HG03108 (cell line): ENCODE measurements around the gene SH3PXD2A.
"Not testable (repeated sequence)": the region's sequence is repeated elsewhere in the genome, so short reads cannot be mapped to it uniquely, and the experiment has no call there.

Source experiments
- ATAC-seq: cut with Tn5 transposase; IDR thresholded peaks from one replicate; pipeline ENCODE4 v1.9.1; 2021; ENCODE audit warnings: moderate library complexity; ENCODE audit not compliant: unreplicated experiment

Gene SH3PXD2A

DNA sequence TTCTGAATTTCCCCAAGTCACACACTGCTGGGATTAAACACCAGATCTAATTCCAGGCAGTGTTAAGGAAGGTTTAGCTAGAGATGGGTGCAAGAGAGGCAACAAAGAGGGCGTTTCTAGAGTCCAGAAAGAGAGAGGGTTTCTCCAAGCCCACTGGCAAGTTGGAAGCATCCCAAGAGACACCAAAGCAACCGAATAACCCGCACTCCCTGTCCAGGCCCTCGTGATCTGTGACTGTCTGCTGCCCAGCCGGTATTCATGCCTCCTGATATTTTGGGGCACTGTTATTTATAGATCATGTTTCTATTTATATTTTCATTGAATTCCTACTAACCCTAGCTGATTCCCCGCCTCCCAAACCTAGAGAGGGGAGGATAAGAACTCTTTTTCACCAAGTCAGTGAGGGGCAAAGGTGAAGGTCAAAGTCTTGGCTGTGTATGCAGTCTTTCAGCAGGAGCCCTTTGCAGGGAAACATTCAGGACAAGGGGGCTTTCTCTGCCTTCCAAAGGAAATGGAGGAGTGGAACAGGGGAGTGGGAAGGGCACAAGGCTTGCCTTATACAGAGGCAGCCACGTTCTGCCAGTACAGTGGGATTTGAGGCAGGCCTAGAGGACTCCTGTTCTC, 103.6 kb downstream of the SH3PXD2A start:
- no peak for ATAC-seq

DNA sequence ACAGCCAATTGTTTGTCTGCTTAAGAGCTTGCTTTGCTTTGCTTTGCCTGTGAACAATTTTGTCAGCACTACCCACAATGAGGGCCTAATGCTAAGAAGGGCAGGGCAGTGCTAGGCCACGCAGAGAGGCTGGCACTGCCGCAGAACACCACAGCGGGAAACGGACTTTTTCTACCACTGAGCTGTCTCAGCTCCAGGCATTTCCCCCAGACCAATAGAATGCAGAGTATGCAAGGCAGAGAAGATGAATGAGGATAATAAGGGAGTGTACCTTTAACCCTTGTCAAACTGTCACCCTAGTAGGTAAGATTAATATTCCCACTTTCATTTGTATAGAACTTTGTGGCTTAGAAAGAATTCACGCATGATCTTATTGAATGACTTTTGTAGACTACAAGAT, 104.5 kb downstream of the SH3PXD2A start:
- ATAC-seq: no peak

- ATAC-seq: no peak
Observed at GRCh38 chr10:103749779-103750178, 105.6 kb downstream of the SH3PXD2A start.

GRCh38 chr10:103748020-103748419, 107.4 kb downstream of the SH3PXD2A start:
- ATAC-seq: no peak

DNA sequence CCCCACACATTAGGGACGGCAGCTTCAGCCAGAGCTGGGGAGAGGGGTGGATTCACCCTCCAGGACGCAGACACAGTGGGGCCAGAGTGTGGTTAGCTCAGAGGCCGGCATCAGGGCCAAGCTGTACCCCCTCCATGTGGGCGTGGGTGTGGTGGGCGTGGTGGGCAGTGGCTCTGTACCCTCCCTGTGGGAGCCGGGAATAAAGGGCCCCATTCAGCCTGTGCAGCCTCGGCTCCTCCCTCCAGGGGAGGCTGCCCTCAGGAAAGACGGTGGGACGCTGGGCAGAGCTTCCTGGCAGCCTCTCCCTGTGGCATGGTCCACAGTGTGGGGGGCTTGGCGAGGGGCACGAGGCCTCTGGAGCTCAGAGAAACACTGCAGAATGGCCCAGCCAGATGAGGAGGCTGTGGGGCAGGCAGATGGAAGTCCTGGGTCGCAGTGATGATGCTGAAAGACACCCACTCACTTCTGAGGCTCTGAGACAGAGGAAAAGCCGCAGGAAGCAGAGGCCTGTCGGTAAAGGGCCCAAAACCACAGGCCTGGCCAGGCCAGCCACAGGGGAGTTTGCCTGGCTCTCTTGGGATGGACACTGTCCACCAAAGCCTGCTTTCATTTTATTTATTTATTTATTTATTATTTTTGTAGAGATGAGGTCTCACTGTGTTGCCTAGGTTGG, 108.0 kb downstream of the SH3PXD2A start:
- no peak for ATAC-seq

GRCh38 chr10:103746598-103746997, 108.8 kb downstream of the SH3PXD2A start:
- ATAC-seq: no peak

DNA sequence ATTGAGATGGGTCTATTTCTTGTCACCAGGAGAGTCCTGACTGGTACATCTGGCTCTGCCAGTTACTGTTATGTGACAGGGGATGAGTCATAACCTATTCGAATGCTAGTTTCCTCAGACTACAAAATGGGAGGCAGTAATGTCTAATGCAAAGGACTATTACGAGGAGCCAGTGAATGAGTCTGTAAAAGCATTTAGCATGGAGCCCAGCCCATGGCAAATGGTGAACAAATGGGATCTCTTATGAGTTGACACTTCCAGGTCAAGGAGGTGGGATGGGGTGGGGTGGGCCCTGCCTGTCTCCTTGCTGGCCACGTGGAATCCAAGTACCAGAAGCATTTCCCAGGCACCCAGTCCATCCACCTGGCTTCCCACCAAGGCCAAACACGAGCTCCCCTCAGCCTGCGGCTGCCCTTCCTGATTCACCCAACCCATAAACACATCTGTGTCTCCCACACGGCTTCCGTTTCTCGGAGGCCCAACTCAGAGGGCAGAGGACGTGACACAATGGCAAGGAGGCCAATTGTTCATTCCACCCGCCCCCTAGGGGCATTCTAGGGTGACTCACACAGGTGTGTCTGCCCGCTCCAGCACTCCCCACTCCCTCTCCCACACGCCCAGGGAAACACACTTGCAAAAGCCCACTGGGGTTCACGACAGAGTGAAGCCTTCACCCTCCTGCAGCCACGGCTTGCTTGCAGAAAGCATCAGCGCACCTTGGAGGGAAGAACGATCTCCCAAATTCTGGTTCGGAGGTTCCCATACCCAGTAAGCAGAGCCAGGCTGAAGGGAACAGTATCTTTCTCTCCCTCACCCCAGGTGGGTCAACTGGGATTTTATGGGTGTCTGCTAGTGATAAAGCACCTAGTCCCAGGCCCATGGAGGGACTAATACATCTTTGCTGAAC, 109.8 kb downstream of the SH3PXD2A start:
- no peak for ATAC-seq

GRCh38 chr10:103742824-103743223, 112.6 kb downstream of the SH3PXD2A start:
- no peak for ATAC-seq

GRCh38 chr10:103740611-103741010, 114.8 kb downstream of the SH3PXD2A start:
- no peak for ATAC-seq

DNA sequence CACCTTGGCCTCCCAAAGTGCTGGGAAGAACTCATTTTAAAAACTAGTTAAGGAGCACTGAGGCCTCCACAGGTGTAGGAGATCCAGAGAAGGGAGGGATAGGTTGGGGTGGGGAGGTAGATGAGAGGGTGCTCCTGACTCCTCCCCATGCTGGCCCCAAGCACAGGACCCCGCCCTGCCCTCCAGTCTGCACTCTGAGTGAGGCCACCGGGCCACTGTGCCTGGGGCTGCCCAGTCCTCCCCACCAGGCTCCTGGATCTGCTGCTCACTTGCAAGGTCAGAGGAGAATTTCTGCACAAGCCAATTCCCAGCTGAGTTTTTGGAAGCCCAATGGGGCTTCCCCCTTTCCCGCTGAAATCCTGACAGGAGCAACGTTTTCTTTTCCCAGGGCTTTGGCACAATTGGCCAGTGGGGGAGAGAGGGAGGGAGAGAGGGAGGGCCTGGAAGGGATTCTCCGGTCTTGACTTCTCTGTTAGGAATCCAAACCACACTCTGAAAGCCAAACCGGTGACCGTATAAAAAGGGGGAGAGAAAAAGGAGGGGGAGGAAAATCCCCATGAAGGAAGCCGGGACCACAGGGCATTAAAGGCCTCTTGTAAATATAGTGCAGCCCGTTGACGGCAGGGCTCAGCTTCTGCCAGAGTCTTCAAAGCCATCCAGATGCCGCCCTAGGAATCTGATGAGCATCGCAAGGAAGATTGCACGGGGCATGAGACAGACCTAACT, 116.2 kb downstream of the SH3PXD2A start:
- no peak for ATAC-seq

DNA sequence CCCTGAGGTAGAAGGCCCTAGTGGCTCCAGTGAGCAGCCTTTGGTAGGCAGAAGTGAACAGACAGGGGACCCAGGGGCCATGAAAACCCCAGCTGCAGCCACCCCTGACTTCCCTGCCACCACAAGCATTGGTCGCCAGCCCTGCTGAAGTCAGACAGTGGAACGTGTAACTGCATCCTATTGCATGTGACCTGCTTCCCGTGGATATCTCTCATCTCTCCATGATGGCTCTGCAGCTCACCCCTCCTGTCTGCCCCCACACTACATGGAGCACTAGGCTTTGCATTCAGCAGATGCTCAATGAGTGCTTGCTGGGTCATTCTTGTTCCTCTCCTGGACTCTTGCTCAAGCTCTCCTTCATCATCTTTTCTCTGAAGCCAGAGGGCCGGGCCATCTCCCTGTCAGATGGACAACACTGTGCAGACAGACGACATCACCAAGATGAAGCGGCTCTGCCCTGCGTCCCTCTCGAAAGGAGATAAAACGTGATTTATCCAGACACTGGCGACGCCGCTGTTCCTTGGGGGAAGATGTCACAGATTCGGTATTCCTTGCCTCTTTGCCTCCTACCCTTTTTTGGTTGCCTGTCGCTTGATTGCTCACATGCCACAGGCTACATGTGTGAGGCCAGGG, 117.5 kb downstream of the SH3PXD2A start:
- ATAC-seq: no peak

GRCh38 chr10:103736763-103737162, 118.6 kb downstream of the SH3PXD2A start:
- no peak for ATAC-seq

GRCh38 chr10:103736044-103736443, 119.3 kb downstream of the SH3PXD2A start:
- ATAC-seq: no peak

GRCh38 chr10:103734731-103735130, 120.6 kb downstream of the SH3PXD2A start:
- ATAC-seq: no peak

DNA sequence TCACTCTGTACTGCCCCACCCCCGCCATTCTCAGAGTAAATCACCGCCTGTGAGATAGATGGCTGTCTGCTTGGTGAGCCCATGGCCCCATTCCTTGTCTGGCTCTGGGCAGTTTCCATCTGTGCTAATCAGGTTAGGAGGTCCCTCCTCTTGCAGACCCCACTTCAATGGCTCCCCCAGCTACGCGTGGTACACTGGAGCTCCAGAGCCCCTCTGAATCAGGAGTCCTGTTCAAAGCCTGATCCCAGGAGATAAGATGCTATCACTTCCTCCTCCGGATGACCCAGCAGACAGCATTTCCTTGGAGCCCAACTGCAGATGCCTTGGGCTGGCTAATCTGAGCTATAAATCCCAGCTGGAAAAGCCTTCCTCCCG, 122.3 kb downstream of the SH3PXD2A start:
- ATAC-seq: no peak

- ATAC-seq: no peak
Observed at GRCh38 chr10:103732339-103733044, 122.9 kb downstream of the SH3PXD2A start.

GRCh38 chr10:103731609-103732270, 123.6 kb downstream of the SH3PXD2A start:
- no peak for ATAC-seq

DNA sequence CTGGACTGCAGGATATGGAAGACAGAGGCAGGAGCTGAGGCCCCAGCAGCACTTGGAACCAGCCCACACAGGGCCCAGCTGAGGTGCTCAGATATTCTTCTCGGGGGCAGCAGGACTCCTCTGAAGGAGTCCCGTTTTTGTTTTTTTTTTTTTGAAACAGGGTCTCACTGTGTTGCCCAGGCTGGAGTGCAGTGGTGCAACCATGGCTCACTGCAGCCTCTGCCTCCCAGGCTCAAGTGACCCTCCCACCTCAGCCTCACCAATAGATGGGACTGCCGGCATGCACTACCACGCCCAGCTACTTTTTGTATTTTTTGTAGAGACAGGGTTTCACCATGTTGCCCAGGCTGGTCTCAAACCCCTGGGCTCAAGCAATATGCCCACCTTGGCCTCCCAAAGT, 124.3 kb downstream of the SH3PXD2A start:
- ATAC-seq: not testable (repeated sequence)

- no peak for ATAC-seq
Observed at GRCh38 chr10:103729851-103730250, 125.5 kb downstream of the SH3PXD2A start.
